Measurements from ENCODE around the gene PREX1.

GRCh38 chr20:48761874-48762273 lies 65.9 kb downstream of the PREX1 start:
- TF ChIP-seq POLR2A (IDR thresholded peaks at IDR 0.05) = no peak
- no peak for TF ChIP-seq CTCF (IDR thresholded peaks at IDR 0.05)
- TF ChIP-seq POLR2AphosphoS5 (IDR thresholded peaks at IDR 0.05; ENCODE audit: insufficient read depth in 1 of 2, low read depth in 1 of 2) = no peak

All from vagina (tissue), 2 donors.